Kidney epithelial cell (primary cell): ENCODE measurements around the gene UTRN. TPM values are rescaled to one million over a fixed set of nuclear protein-coding genes. Genes with fewer than 3 reads are reported as not detected.

Source experiments
- DNase-seq: peaks from one replicate; pipeline ENCODE4 v3.0.0-alpha.2; 2010; ENCODE audit warnings: low read depth
- H3K27me3 ChIP-seq: 2 replicates; pipeline ENCODE4 v1.6.0; 2011; ENCODE audit warnings: low read length; ENCODE audit not compliant: control insufficient read depth, insufficient read depth
- H3K36me3 ChIP-seq: 2 replicates; pipeline ENCODE4 v1.5.1; 2011; ENCODE audit warnings: low read length; ENCODE audit not compliant: control insufficient read depth, insufficient read depth
- H3K4me3 ChIP-seq: 2 replicates; pipeline ENCODE4 v1.5.1; 2011; ENCODE audit warnings: low read depth, mild to moderate bottlenecking, control low read depth, low read length
- total RNA-seq: library from RNA; depleted of rRNA; stranded (reverse); fragments of >200 nt; gene quantifications from 2 replicates; pipeline ENCODE4 v1.2.3, GENCODE V29; 2015
- TF ChIP-seq, protein P1 (sequence below): IDR thresholded peaks from 2 replicates; pipeline ENCODE4 v1.5.1; 2011; ENCODE audit warnings: mild to moderate bottlenecking, moderate library complexity, low read length, control low read depth, inconsistent platforms; ENCODE audit not compliant: insufficient read depth, poor library complexity, severe bottlenecking

Gene UTRN
- total RNA-seq, 1 donor from 2014 or later, result 69.1 TPM

DNA sequence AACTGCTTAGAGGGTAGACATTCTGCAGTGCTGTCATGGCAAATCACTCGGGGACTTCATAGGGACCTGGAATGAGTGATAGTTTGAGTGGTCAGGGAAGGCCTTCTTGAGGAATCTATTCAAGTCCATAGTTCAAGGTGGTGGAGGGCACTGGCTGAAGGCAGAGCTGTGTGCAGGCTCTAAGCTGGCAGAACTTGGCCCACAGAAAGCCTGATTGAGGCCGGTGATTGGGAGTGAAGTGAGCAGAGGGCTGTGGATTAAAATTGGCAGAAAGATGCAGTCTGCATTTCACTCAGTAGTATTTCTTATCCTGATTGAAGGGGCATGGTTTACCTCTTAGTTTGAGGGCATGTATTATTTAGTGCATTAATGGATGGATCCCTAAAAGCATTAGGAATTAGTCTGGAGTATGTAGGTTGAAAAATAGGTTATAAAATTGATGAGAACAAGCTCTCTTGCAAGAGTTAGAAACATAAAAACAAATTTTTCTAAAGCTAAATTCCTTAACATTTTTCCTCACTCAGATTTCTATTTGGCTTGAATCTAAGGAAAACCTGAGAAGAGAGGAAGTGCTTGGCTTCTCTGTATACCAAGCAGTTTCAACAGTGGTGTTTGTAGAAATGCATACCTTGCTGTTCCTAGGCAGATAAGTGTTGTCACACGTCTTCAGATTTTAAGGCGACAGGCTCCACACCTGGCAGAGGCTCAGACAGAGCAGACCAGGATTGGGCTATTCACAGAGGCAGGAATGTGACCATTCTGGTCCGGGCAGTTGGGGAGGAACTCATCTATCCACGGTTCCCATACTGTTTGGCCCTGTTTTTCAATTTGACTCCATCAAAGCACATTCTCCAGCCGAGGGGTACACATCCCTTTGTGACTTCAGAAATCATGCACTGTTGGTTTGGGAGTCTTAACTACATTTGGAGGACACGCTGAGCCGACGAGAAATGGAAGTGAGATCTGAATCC lies 45.2 kb downstream of the UTRN start:
- no peak for DNase-seq
- Histone ChIP-seq H3K4me3 (no peak overlapping the region), H3K36me3 (no peaks in the 10 kb centered on the region), H3K27me3 (no peaks in the 10 kb centered on the region)
- TF ChIP-seq, protein P1, sequence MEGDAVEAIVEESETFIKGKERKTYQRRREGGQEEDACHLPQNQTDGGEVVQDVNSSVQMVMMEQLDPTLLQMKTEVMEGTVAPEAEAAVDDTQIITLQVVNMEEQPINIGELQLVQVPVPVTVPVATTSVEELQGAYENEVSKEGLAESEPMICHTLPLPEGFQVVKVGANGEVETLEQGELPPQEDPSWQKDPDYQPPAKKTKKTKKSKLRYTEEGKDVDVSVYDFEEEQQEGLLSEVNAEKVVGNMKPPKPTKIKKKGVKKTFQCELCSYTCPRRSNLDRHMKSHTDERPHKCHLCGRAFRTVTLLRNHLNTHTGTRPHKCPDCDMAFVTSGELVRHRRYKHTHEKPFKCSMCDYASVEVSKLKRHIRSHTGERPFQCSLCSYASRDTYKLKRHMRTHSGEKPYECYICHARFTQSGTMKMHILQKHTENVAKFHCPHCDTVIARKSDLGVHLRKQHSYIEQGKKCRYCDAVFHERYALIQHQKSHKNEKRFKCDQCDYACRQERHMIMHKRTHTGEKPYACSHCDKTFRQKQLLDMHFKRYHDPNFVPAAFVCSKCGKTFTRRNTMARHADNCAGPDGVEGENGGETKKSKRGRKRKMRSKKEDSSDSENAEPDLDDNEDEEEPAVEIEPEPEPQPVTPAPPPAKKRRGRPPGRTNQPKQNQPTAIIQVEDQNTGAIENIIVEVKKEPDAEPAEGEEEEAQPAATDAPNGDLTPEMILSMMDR, result no peak

DNA sequence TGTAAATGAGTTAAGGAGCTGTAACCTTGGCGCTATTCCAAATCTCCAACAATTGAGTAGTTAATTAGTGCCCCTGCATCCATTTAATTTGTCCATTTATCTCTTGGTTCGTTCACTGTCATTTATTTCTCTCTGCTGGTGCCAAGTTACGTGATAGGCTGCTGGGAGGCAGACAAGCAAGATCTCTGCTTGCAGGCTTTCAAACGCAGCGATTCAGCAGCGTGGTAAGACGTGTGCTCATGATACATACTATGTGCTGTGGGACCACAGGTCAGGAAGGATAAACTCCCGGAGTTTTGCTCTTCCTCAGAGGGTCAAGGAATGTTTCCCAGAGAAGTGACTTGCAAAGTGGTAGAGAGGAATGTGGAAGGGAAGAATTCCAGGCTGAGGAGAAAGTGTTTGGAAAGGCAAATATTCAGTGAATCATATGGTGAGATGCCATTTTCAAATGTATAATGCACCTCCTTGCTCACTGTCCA lies 46.4 kb downstream of the UTRN start:
- TF ChIP-seq, protein P1, result no peak
- no peaks in the 10 kb centered on the region for H3K36me3 ChIP-seq
- H3K27me3 ChIP-seq, result no peaks in the 10 kb centered on the region
- H3K4me3 ChIP-seq, result no peak overlapping the region
- DNase-seq, result no peak

DNA sequence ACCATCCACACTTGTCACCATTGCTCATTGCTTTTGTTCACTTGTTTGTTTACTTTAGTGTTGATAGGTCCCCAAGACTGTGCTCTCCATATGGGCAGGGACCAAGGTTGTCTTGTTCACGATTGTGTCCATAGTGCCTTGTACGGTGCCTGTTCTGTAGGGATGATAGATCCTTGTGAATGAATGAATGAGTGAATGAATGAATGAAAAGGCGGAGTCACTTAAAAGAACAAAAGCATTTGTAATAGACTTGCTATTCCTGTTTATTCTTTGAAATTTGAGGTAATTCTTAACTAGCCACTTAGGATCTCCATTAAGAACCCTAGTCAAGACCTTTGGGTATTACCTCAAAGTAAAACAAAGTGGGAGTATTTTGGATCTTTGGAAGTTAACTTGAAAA lies 47.0 kb downstream of the UTRN start:
- TF ChIP-seq, protein P1, result no peak
- DNase-seq, result no peak
- no peaks in the 10 kb centered on the region for H3K36me3 ChIP-seq

DNA sequence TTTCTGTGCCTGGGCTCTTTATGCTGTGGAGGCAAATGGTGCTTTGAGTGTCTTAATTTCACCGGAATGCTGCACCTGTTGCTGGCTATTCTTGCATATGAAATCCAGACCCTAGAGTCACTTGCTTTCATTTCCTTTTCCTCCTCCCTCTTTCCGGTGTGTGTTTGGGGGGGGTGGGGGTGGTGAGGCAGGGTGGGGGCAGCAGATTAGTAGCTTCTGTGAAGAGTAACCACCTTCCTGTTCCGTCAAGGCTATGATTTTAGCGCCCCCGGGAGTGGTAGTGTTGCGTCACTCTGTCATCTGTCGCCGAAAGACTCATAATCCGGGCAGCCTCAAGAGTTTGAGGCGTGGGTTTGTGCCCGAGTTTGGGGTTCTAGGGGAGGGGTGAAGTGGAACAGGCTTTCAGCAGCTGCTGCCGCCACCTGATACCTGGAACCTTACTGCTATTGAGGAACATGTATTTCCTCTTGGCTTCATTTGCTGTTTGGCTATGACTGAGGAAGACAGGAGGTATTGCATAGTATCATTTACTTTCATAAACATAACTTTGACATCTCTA lies 49.1 kb downstream of the UTRN start:
- TF ChIP-seq, protein P1, result no peak
- Histone ChIP-seq H3K36me3 (no peaks in the 10 kb centered on the region), H3K27me3 (no peaks in the 10 kb centered on the region), H3K4me3 (no peak overlapping the region)
- DNase-seq, result no peak

More for the DNA sequence above, 47.0 kb downstream of the UTRN start:
- Histone ChIP-seq H3K4me3 (no peak overlapping the region), H3K27me3 (no peaks in the 10 kb centered on the region)

Other genes with a start within 250 kb of the UTRN start
- gene SF3B5, start 189.8 kb upstream of the UTRN start, total RNA-seq, result 157 and 158 TPM in 2 replicates
- 4.1 and 4.3 TPM in 2 replicates for gene STX11, start 134.8 kb upstream of the UTRN start, total RNA-seq